HG03039 (cell line): ENCODE results near the gene GAB4.
"Not testable (repeated sequence)": the region's sequence is repeated elsewhere in the genome, so short reads cannot be mapped to it uniquely, and the experiment has no call there.

Experiments used
- ATAC-seq: cut with Tn5 transposase; IDR thresholded peaks from one replicate; pipeline ENCODE4 v1.9.1; 2021; ENCODE audit warnings: mild to moderate bottlenecking, moderate library complexity; ENCODE audit not compliant: unreplicated experiment

The GAB4 gene

DNA sequence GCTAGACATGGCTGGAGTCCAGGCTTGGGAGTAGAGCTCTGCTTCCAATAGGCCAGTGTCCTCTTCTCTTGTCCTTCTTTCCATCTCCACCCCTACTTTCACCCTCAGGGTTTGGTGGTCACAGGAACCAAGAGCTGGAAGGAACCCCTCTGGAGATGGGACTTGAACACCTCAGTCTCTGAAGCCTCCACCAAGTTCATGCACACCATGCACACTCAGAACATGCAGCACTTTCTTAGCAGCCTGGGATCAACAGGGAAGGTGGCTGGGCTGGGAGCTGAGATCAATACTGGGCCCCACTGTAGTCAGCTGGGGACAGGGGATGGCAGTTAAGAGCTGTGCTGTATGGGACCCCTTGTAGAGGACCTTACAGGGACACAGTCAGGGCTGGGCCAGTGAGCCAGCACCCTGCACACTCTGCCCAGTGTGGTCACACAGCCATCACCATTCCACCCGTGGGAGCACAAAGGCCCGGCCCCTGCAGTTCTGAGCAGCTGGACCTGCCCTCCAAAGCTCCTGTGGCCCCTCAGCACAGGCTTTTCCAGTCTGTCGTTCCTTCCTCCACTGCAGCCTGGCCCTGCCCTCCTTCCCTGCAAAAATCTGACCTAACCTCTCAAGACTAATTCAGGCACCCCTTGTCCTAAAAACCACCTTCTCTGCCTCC, 47.7 kb downstream of the GAB4 start:
- ATAC-seq: no peak

DNA sequence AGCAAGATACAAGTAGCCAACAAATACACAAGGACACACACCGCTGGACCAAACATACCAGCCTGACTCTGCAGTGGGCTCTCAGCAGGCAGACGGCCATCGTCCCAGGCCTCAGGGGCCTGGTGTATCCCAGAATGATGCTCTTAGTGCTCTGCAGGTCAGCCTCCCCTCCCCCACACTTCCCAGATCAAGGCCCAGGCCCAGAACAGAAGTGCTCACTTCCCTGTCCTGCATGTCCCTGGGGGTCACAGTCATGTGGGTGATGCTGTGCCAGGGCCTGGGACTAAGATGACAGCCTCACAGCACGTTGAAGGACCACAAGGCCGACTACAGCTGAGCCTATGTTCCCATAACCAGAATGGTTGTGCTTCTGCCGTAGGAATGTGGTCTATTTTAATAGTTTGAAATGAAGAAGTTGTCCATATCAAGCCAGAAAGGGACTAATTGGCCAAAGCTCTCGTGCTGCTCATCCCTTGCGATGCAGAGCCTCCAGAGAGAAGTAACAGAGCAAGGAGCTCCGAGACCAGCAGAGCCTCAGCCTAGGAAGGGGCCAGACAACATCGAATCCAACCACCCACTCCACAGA, 48.6 kb downstream of the GAB4 start:
- ATAC-seq: no peak

DNA sequence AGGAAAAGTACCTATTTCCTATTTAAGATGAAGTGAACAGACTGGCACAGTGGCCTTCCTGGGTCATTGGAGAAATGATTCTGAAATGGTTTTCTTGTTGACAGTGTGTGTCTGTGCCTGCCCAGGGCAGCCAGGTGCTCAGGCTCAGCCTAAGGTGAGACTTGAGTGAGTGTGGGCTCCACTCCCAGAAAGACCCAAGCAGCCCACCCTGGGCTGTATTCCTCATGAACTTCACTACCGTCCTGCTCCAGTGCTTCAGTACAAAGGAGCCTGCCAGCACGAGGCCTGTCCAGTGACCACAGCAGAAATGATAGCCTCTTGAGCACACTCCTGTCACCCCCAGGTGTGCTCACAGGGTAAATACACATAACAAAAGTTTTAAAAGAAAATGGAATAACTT, 49.5 kb downstream of the GAB4 start:
- no peak for ATAC-seq

DNA sequence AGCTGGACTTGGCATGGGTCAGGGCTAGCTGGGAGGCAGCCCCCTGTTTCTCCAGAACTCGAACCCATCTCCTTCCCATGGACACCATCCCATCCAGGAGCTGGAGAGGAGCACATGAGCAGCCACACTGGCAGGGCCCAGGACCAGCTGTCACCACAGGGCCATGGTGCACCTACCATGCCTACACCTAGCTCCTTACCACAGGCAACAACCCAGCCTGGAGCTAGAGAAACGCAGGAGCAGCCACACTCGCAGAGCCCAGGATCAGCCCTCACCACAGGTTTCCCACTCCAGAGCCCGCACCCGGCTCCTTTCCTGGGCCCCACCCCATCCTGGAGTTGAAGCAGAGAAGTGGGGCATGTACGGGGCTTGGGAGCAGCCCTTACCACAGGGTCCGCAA, 50.2 kb downstream of the GAB4 start:
- no peak for ATAC-seq

DNA sequence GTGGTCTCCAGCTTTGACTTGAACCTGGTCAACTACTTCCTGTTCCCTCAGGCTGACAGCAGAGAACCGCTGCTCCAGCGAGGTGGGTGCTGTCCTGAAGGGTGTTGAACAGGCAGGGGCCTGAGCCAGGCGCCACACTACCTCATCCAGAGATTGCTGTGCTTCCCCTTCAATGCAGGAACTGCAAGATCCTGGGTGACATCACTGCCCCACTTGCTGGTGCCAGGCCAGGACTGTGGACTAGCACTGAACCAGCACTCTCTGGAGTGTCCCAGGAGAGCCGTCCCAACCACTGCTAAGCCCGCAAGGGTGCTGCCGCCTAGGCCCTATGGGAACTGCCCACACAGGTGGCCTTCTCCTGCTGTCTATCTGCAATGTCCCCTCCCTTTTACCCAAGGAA, 51.7 kb downstream of the GAB4 start:
- no peak for ATAC-seq

DNA sequence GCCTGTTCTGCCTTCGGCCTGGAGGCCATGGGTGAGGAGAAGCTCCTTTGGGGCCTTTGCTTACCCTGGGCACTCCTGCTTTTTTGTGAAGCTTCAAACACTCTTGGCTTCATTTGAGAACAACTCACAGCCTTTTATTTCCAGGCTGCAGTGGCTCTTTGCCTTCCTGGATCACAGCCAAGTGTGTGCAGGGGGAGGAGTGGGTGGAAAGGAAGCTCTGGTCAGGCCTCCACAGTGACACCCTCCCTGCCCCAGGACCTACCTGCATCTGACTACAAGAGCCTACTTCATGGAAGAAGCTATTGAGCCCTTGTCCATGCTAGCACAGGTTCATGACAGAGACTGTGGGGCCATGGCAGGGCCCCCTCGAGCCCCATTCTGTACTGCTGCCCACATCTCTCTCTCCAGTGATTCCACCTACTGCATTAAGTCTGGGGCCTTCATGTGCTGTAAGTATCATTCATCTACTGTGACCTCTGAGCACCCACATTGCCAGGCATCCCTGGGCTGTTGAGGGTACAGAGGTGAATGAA, 52.3 kb downstream of the GAB4 start:
- ATAC-seq: no peak

DNA sequence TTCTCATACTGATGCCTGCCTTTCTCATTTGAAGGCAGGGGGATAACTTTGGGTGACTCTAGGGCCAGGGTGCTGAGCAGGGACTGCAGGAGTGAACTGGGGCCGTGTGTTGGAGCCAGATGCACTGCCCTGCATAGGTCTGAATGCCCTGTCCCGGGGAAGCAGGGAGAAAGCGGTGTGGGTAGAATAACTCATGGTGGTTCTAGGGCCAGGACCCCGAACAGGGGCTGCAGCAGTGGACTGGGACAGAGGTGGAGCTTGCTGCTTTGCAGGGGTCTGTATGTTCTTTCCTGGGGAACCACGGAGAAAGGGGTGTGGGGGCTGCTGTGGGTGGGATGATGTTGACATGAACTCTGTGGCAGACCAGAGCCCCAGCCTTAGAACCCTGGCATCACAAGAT, 52.9 kb downstream of the GAB4 start:
- ATAC-seq: no peak

DNA sequence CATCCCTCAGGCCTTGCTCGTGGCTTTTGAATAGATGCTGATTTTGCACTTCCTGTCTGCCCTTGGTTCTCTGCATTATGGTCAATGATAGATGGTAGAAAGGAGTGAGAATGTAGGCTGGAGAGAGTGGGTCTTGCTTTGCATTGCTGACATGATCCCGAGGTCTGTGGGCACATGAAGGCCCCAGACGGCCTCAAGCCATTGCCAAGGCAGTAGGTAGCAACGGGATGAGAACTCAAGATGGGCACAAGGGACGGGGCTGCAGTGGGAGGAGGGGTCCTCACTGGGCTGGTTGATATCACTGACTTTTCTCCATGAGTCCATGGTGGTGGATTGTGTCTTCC, 54.0 kb downstream of the GAB4 start:
- no peak for ATAC-seq

DNA sequence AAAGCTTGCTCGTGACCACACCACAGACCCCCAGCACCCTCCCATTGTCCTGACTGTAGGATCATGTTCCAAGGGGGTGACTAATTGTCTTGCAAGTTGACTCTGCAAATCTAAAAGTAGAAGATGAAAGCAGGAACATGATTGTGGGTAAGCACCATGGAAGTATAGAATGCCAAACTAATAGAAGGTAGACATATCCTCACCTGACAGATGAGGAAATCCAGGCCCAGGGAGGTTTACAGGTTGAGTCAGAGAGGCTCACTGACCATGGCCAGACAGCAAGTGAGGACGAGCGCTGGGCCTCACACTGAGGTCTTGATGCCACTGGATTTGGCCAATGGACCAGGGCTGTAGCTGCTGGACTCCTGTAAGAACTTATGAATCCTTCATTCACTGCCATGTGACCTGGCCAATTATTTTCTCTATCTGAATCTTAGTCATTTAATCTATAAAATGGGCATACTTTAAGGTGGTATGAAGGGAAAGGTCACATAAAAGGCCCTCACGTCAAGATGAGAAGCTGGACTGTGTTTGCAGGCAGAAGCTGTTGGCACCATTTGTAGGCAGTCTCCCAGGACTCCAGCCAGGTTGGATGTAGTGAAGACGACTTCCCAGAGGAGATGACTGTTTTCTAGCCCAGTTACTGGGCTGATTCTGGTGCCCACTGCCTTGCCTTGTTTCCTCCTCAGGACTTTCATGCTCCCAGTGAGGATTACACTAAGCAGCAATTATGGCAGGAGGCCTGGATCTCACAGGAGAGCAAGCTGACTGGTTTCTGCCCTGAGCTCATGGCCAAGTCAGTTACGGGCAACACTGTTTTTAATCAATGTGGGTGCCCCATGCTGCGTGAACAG, 54.6 kb downstream of the GAB4 start:
- no peak for ATAC-seq

DNA sequence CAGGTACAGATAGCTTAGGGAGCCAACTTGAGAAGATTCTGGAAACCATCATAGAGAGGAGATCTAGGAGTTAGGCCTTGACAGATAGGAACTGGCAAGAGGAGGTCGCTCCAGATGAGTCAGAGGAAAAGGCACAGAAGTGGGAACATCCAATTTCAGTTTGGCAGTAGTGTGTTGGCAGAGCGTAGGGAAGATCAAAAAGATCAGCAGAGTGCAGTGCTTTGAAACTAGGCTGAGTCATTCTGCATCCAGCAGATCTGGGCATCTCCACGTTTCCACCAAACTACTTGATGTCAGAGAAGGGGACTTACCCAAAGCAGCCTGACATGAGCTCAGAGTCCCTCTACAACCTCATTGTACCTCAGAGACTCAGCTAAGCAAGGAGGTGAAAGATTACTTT, 58.5 kb downstream of the GAB4 start:
- ATAC-seq: no peak

DNA sequence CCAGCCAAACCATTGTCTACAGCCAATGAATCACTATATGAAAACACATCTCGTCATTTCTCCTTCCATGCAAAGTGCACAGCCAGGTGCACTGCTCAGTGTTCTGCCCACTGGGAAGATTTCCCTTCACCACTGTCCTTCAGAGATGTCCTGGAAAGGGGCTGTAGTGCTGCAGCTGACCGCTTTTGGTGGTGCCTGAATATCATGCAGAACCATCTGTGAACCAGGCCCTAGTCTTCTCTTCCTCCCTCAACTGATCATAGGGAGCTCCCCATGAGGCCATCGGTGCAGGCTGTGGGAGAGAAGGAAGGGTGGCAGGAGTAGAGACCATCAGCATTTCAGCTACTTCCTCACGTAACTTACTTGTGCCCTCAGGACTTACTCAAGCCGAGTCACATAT, 70.2 kb downstream of the GAB4 start:
- ATAC-seq: no peak

DNA sequence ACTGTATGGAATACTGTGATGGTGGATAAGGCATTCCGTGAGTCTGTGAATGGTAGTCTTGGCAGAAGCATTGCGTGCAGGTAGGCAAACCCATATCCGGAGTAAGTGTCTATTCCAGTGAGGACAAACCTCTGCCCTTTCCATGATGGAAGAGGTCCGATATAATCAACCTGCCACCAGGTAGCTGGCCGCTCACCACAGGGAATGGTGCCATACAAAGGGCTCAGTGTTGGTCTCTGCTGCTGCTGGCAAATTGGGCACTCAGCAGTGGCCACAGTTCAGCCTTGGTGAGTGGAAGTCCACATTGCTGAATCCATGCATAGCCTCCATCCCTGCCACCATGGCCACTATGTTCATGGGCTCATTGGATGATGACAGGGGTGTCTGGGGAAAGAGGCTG, 70.8 kb downstream of the GAB4 start:
- ATAC-seq: not testable (repeated sequence)

DNA sequence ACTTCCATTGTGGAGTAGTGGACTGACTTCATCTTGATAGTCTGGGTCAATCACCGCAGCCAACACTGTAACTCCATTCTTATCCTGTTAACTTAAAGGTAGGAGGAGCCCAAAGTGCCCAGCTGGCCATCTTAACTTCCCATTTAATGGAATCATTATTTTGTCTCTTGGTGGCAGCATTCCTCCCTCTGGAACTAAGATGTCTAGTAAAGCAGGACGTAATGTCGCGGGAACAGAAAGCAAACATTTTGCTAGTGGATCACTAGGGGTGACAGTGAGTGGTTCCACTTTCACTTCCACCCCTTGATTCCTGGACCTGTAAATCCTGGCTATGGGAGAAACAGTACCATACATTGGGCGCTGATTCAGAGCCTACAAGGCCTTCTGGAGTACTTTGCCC, 71.4 kb downstream of the GAB4 start:
- no peak for ATAC-seq

DNA sequence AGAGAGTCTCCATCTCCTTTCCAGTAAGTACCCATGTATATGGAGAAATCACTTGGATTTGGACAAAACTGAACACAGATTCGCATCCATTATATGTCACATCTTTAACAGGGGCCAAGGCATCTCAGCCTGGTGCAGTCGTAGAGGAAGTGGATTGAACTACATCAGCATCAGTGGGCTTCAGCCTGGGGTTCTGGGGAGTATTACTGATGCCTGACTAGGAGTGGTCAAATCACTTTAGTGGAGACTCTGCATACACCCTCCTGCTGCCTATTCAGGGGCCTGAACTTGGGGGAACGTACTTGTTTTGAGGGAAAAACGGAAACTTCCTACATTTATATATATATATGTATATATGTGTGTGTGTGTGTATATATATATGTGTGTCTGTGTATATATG, 72.8 kb downstream of the GAB4 start:
- no peak for ATAC-seq

DNA sequence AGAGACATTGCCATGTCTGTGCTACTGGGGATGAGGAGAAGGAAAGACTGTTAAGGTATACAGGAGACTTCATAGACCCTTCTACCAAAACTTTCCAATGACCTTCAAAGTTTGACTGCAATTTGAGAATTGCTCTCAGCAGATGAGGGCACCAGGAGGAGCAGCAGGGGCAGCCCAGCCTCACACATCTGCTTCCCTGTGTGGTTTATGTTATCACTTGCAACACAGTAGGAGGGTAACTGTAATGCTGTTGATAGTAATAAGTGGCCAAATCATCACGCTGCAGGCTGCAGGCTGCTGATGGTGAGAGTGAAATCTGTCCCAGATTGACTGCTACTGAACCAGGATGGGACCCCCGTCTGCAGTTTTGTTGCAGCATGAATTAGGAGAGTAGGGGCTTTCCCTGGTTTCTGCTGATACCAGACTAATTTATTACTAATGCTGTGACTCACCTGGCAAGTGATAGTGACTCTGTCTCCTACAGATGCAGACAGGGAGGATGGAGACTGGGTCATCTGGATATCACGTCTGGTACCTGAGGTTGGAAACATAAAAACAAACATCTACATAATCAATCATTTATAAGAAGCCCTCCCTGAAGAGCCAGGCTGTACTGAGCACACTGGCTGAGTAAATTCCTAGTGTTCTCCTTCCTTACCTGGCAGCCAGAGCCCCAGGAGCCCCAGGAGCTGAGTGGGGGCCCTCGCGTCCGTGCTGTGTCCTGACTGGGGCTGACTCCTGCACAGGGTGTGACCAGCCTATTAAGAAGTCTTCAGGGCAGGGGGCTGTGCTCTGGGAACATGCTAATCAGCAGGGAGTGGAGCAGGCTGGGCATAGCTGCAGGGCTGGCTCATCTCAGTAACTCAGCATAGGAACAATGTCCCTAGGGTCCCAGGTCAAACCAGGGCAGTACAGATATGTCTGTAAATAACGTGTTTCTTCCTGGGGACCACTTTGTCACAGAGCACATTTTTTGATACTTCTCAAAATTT, 74.4 kb downstream of the GAB4 start:
- ATAC-seq: no peak

DNA sequence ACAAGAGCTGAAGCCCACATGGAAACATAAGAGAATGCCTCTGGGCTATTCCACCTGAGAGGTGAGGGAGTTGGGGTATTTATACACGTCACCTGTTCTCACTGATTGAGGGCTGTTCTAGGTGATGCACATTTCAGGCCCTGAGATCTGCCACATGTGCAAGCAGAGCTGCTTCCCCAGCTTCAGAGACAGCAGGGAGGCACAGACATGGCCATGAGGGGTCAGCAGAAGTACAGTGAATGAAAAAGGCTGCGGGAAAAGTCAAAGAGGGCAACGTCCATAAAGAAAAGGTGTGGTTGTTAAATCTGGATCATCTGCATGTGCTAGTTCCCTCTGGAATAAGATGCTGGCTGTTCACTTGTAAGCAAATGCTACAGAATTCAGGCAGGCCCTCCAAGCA, 75.4 kb downstream of the GAB4 start:
- ATAC-seq: no peak

DNA sequence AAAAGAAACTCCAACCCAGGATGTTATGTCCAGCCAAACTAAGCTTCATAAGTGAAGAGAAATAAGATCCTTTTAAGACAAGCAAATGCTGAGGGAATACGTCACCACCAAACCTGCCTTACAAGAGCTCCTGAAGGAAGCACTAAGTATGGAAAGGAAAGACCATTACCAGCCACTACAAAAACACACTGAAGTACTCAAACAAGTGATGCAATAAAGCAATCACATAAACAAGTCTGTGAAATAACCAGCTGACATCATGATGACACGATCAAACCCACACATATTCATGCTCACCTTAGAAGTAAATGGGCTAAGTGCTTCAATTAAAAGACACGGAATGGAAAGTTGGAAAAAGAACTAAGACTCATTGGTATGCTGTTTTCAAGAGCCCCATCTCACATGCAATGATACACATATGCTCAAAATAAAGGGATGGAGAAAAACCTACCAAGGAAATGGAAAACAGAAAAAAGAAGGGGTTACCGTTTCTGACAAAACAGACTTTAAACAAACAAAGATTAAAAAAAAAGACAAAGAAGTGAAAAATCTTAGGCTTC, 82.5 kb downstream of the GAB4 start:
- ATAC-seq: no peak

DNA sequence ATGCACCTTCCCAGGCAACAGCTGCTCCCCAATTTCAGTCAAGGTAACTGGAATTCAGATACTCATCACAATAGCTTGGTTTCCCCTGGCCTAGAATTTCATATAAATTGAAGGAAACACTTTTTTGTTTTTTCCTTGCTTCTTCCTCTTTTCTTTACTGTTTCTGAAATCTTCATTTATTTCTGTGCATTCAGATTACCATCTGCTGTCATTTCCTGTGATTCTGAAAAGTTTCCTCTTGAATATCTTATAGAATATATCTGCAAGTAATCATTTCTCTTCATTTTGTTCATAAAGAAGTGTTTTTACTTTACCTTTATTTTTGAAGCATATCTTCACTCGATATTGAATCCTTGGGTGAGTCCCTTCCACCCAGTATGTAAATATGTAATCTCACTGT, 85.3 kb downstream of the GAB4 start:
- no peak for ATAC-seq

DNA sequence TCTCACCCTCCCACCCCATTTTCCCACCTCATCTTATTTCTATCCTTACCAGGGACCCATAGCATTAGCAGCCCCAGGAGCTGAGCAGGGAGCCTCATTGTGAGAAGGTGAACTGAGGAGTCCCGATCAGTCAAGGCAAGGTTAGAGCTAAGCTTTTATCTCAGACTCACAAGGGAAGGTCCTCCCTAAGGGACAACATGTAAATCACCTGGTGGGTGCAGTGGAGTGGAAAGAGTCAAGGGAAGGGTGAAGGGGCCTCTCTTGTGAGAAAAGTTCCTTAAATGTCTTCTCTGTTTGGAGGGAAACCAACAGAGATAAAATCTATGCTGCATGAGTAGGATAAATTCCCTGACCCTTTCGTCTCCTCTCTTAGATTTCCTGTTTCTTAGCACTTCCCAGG, 85.9 kb downstream of the GAB4 start:
- ATAC-seq: no peak

DNA sequence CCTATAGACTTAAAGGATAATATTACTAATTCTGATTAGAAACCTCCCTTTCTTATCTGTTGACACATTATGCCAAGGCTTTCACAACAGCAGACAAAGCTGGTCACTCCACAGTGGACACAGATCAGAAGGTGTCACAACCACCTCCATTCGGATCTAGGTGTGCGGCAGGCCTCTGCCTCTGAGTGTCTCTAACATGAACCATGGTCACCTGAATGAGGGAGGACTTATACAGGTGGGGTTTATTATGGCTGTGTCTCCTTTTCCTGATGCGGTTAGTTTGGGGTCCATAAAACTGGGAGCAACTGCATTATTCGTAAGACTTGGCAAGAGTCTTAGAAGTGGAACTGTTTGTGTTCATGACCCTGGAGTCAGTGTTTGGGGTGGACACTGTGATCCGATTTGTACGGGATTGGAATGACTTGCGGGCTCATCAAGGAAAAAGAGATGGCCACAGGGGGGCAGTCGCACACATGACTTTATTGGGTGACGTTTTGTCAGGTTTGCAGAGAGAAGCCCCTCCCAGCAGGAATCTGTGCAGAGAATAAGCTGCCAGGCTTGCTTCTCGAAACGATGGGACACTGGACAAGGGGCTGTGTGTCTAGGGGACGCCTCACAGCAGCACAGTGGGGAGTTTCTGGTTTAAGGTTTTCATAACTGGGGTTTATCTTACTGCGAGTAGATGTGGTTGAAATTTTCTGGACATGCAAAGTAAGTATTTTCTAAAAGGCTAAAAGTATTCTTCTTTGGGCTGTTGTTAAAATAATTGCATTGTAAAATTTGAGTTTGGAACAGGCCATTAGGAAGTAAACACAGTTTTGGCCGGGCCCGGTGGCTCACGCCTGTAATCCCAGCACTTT, 90.6 kb downstream of the GAB4 start:
- no peak for ATAC-seq
